Measurements from ENCODE around the gene SAMSN1.

Gene SAMSN1

DNA sequence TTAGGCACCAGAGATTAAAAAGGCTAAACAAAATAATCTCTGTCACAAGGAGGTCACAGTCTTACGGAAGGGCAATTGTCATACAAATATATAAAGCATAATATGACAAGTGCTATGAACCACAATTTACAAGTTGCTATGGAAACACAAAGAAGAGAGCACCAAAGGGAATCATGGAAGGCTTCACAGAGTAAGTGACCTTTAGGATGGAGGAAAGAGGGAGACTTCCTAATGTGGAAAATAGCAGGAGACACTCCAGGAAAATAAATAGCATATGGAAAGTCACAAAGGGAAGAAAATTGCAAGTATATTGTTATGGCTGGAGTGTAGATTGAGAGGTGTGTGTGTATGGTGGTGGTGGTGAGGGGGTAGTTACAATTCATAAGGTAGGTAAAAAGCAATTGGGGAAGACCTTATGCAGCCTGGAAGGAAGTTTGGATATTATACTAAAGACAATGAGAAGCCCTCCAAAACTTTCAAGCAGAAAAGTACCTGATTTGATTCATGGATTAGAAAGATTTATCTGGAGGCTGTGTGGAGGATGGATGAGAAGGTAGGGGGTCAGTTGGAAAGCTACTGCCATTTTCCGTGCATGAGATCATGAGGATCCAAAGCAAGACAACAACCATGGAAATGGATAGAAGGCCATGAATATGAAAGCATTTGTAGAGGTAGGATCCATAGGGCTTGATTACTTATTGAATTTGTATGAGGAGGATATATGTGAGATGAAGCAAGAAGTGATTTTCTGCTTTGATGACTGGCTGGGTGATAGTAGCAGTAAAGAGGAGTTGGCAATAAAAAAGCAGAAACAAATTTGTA is 61.7 kb downstream of the SAMSN1 start:
- DNase-seq (ENCODE audit: low read depth in 2 of 2) = no peak

DNA sequence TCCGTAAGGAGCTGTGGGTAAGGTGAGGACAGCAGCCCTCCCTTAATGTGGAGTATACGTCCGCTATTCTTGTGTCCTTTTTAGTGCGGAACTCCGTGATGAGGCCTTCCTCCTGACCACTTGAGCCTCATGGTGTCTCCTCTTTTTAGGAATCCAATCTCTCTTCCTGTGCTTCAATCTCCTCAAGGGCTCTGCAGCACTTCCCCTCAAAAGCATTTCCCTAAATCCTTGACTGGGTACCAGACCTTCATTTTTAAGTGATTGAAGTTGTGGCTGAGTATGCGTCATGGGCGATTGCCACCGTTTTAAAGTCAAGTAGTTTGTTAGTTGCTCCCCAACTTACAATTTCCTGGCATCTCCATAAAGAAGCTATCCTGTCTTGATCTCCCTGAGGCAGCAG is 62.8 kb downstream of the SAMSN1 start:
- no peak for DNase-seq (ENCODE audit: low read depth in 2 of 2)

DNA sequence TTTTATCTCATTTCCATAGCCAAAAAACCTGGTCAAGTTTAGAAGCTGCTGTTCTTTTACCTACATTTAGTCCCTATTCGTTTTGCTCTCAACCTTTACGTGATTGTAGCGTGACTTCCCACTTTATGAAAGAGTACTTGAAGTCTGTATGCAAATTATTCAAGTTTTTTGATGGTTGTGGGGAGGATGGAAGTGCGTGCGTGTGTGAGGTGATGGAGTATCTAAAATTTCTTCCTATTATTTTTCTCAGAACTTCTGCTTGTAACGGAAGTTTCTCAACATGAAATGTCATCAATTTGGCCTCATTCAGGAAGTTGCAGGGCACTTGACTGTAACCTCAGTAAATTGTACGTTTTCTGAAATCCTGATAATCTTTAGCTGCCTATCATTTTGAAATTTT is 64.0 kb downstream of the SAMSN1 start:
- no peak for DNase-seq (ENCODE audit: low read depth in 2 of 2)

DNA sequence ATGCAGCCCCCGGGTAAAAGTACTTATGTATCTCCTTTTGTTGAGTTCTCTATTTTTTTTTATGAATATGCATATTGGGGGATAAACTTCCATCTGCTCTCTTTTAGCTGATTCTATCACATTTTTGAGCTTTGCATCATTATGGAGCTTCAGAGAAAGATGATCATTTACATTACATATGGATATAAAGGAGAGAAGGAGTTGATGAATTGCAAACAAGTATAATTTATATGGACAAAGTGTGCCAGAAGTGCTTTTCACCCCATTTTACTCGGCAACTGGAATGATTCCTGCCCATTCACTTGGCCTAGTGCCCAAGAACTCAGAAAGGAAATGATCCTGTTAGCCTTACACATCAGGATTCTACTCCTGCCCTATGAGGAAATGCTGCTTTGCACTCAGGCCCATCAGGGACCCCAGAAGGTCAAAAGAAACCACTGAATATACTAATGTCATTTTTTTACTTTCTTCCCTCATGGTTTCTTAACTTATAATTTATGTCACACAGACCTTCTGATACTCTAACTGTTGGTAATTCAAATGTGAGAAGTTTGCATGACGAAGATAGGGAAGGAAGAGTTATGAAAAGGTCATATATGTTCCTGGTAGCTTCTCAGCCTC is 65.6 kb downstream of the SAMSN1 start:
- no peak for DNase-seq (ENCODE audit: low read depth in 2 of 2)

DNA sequence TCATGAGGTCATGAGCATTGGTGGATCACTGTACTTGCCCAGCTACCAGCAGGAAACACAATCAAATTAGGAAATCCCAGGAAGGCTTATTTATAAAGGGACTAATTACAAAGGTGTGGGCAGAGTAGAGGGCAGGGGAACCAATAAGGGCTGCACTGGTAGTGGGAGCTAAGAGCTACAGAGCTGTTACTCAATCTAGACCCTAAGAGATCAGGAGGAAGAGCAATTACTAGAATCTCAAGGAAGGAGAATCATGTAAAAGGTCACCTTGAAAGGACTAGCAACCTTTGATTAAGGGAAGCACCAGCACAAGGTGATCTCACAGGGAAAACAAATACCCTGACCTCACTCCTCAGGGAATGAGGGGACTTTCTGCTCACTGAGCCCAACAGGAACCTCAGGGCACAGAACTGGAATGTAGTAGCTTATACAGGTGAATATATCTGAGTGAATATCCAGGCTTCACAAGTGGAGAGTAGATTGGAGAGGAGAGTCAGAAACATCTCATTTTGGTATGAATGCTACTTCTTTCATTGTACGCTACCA is 66.8 kb downstream of the SAMSN1 start:
- DNase-seq (ENCODE audit: low read depth in 2 of 2) = no peak

DNA sequence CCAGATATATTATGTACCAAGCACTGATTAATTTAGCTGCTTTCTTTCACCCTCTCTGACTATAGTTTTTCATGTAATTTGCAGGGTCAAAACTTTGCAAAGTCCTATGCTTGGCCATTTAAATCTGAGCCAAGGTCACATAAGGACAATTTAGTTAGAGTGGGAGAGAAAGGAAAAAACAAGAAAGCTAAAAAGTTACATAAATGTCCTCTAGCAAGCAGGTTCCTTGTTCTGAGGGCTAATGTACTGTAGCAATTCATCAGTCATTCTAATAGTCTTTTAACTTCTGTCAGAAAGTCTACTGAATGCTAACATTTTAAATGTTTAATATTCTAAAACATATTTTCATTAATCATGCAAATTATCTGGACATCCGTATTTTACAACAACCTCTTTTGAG is 68.3 kb downstream of the SAMSN1 start:
- no peak for DNase-seq (ENCODE audit: low read depth in 2 of 2)

DNA sequence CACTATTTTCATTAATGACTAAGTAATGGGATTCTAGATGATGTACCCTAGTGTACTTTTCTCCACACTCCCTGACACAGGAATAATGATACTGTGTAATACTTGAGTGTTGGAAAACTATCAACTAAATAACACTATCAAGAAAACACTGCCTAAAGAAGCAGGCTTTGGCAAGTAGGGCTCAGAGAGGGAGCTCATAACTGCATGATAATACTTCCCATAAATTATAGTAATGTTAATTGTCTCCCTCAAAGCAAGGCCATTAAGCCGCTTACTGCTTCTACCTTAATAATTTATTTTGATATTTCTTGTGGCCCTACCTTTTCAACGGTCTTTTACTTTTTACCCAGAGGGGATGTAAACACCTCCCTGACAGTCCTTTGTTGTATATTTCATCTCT is 69.0 kb downstream of the SAMSN1 start:
- DNase-seq (ENCODE audit: low read depth in 2 of 2) = no peak

DNA sequence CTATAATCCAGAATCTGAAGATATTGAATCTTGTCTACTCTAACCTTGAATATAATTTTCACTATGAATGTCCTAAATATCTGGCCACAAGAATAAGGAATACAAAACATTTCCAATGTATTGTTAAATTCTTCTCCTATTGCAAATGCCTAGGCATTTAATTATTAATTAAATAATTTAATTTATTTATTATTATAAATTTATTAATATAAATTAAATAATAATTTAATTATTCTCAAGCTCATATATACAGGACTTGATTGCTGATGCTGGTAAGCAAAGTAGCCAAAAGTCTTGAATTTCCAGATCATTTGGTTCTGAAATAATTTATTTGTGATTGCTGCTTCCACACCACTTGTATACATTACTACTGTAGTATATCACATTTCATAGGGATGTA is 71.1 kb downstream of the SAMSN1 start:
- no peak for DNase-seq (ENCODE audit: low read depth in 2 of 2)

DNA sequence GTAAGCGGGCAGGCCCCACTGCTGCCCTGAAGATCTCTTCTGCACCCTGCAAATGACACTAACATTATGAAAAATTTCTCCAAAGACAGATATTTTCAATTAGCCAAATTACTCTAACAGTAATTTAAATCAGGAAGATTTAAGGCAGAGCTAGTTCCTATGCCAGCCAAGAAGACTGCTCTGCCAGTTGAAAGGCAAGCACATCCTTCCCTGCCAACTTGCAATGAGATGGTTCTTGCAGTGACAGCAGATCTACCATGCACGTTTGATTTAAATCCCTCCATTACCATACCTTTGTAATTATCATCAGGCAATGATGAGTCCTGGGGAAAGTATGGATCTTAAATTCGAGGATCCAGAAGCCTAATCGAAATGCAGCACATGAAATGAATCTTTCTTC is 76.5 kb downstream of the SAMSN1 start:
- DNase-seq (ENCODE audit: low read depth in 2 of 2) = no peak

DNA sequence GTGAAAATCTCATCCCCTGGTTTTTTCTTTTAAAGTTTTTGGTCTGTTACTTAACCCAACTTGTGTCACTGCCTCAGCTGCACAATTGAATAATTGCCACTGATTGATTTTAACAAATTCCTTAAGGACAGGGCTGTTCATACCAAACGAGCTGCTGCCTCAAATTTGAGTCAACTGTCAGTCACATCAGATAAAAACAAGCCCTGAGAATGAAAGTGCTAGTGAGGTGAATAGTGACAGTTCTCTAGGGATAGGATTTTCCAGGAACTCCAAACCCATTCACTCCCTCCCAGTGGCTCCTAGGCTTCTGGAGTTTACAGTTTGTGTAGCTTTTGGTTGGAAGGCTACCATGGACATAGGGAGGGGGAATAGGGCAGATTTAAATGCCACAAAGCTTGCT is 79.4 kb downstream of the SAMSN1 start:
- no peak for DNase-seq (ENCODE audit: low read depth in 2 of 2)

DNA sequence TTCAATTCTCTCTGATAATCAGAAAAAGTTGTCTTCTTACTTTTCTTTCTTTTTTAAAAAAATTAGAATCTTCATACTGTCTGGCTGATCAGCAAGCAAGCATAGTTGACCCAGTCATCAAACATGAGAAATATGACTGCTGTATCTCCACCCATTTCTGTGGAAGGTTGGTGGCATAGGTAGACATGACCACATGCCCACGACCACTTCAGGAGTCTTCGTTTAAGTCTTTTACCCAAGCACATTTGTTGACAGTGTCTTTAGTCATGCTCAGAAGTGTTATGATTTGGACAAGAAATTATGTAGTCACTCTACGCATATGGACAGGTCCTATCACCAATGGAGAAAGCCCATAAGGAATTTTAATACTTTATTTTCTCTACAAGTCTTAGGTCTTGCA is 88.4 kb downstream of the SAMSN1 start:
- DNase-seq (ENCODE audit: low read depth in 2 of 2) = no peak

DNA sequence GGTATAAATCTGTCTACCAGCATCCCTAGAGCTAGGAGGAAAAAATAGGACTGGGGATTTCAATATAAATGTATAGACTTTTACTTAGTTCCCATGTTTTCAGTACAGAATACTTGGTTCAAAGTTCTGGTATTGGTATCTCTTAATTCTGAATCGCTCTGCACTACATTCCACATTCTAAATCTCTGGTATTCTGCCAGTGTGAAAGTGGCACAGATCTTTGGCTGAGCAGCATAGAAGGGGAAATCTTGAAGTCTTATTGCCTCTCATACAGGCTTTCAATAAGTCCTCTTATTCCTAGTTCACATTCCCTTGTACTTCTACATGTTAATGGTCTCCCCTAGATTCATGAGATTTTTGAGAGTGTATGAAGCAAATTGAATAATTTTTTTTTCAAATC is 89.2 kb downstream of the SAMSN1 start:
- DNase-seq (ENCODE audit: low read depth in 2 of 2) = no peak

DNA sequence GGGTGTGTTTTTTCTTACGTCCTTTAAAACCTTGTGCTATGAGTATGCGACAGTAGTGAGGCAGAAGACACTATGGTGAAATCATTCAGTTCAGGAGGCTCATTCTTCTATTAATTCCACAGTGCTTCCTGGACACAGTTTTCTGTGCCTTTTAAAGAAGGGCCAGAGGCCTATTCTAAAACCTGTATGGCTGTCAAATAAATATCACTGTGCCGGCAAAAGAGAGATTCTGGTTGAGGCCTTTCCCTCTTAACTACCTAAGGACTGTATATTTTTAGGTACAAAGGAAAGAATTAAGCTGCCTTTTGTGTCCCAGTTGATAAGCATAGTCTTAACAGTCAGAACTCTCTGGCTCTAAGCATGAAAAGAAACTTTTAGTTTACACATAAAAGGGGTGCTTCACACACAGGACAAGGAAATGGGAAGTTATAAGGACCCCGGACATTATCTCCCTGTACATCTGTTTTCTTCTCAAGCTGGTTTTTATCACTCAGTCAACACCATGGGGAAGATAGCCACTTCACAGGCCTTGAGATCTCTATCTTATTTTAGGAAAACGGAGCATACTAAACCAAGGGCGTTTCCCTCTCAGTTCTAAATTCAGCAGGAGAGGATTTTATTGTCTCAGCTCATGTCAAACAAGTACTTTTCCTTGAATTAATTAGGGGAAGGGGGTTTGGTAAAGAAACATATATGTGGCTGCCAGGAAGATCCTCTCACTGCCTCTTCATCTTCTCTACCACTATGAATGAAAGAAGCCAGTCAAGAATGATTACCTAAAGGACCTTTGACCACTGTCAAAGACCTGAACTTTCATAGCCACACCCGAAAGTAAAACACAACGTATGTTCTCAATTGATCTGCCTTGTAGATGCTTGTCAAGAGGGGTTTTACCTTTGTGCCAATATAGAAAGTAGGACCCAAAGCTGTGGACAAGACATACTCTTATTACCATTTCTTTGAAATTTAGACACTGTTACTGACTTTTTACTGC is 91.8 kb downstream of the SAMSN1 start:
- DNase-seq (ENCODE audit: low read depth in 2 of 2) = no peak

DNA sequence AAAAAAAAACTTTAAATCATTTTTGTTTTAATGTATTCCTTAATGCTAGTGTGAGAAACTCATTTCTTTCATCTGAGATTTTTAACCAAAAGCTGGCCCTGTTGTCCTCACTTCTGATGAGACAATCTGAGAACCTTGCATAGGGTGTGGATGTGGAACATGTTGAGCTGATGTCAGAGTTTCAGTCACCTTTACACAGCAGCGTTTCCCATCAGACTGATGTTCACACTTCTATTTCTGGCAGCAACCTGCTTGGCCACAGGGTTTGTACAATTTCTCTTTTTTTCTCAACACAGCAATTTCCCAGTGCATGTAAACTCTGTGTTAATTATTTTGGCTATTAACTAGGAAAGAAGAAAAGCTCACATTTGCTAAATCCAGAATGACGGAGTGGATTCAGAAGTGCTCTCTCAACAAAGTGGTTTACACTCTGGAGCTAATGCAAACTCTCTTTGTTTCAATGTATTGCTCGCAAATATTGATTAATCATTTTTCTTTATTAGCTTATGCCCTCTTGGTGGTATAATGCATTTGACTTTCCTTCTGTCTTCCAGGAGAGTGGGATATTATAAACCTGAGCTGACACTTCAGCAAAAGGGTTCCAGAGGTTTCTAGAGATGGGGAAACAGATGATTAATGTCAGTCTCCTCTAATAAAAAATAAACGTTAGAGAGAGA is 92.6 kb downstream of the SAMSN1 start:
- DNase-seq (ENCODE audit: low read depth in 2 of 2) = no peak

DNA sequence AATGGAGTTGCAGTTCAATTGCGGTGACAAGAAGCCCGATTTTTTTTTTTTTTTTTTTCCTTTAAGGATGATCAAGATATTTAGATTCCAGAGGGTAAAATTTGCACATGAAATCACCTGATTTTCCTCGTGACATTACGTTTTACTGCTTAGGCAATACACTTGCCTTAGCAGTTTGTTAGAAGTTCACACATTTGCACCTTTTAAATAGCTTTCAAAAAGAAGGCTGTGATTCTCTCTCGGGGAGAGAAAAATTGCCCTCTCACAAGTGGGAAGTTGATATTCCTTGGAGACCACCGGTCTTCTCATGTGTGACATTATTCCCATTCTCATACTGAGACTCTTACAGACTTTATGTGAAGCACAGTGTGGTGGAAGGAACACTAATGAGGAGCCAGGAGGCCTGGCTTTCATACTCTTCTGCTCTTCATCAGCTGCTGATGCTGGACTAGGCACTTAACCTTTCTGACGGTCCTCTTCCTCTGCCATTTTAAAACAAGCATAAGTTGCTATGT is 93.3 kb downstream of the SAMSN1 start:
- no peak for DNase-seq (ENCODE audit: low read depth in 2 of 2)

DNA sequence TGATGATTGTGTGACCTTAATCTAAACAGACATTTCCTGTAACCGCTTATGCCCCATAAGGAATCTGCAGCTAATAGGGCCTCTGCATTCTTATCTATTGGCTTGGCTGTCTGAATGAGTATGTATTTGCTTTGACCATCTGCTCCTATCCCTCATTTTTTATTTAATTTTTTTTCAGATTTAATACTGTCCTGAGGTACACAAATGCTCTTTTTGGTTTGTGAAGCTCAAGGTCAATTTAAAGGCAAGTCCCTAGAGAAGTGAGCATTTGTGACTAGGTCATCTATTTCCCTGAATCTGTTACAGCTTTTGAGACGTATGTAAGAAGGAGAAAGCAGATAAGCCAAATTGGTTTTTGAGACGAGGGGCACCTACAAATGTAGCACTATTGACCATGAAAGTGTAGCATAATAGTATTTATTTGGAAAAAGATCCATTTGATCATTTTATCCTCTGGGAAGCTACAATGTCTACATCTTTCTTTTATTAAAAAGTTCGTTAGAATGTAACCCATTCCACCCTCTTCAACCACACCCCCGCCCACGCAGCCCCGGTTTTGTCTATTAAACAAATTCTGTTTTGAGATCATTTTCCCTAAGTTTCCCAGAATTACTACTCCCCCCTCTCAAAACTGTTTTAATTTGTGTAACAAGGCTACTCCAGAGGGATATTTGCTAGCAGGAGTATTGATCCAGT is 93.9 kb downstream of the SAMSN1 start:
- DNase-seq (ENCODE audit: low read depth in 2 of 2) = peak in 1 of 2 donors; percentile 37

DNA sequence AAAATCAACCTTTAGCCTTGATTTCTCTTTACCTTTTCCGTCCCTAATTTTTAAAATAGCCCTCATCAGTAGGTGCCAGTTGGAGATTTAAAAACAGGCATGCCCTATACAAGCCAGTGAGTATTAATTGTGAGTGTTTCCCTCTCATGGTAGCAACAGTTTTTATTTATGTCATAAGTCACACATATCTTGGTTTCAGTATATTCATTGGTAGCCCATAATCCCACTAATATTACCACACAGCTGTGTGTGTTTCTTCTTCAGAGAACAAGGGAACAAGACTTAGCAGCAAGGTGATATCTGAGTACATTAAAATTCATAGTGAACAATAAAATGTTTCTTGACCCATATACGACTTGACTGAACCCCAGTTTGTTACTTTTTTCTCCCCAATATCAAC is 94.6 kb downstream of the SAMSN1 start:
- DNase-seq (ENCODE audit: low read depth in 2 of 2) = no peak

DNA sequence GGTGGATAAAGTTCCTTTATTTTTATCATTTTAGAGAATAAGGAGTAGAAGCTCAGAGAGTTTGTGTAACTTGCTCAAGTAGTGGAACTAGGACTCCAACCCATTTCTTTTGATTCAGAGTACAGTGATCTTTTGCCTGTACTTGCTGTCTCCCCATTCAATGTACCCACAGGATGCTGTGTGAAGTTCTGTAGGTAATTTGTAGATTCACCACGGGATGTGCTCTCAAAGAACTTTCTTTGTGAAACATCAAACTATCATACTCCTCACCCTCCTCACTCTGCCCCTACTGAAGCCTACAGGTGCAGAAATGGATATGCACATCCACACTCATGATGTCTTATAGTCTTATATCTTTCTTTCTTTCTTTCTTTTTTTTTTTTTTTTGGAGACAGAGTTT is 97.3 kb downstream of the SAMSN1 start:
- no peak for DNase-seq (ENCODE audit: low read depth in 2 of 2)

DNA sequence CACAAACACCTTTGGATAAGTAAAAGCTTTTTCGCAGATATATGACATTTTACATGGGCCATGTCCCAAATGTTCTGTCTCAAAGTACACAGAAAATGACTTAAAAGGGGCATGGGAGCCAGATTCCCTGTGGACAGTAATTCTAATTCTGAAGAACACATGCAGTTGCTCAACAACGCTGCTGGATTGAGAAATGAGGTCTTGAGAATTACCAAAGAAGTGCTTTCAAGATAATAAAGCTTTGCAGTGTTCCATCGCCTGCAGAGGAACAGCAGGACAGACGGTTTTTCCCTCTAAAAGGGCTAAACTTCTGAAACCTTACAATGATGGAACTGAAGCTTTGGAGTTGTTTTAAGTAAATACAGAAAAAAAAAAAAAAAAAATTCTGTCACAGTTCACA is 107.9 kb downstream of the SAMSN1 start:
- DNase-seq (ENCODE audit: low read depth in 2 of 2) = no peak

DNA sequence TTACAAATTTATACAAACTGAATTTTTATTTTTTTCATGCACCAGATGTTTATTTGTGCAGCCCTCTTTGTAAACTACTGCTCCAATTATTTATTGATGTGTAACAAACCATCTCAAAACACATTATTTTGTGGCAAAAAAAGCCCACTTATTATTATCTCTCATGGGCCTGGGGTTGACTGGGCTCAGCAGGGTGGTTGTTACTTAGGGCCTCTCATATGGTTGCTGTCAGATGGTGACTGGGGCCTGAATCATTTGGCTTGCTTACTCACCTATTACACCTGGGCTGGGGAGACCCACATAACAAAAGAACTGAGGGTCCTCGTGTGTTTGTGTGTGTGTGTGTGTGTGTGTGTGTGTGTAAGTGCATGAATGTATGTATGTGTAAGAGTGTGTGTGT is 110.7 kb downstream of the SAMSN1 start:
- DNase-seq (ENCODE audit: low read depth in 2 of 2) = no peak

All from stimulated activated CD8-positive, alpha-beta memory T cell treated with anti-CD3 and anti-CD28 coated beads, Interleukin-2, amount 100 ng/mL, for 48 hours (primary cell).